Neural cell (in vitro differentiated cells): ENCODE data around the gene P2RY1. TPM values are rescaled to one million over a fixed set of nuclear protein-coding genes. Genes with fewer than 3 reads are reported as not detected.

Source experiments
- H2AFZ ChIP-seq: fragments of 200-600, 300-800 bp; sonication (generic), shearing (Covaris generic); 2 replicates; pipeline ENCODE4 v1.6.0; 2014; ENCODE audit warnings: low read depth, mild to moderate bottlenecking, antibody characterized with exemption, low read length, moderate library complexity
- H3F3A ChIP-seq: fragments of 200-600 bp; shearing (Covaris generic); 2 replicates; pipeline ENCODE4 v1.6.1; 2016; ENCODE audit warnings: mild to moderate bottlenecking, moderate library complexity, mixed read lengths, antibody characterized with exemption, low read length; ENCODE audit not compliant: insufficient read depth, poor library complexity, severe bottlenecking
- H3K27ac ChIP-seq: fragments of 200-600, 300-800 bp; sonication (generic), shearing (Covaris generic); 2 replicates; pipeline ENCODE4 v1.5.1; 2014; ENCODE audit warnings: mild to moderate bottlenecking, low read length, moderate library complexity
- H3K27me3 ChIP-seq: fragments of 300-800, 200-600 bp; sonication (generic), shearing (Covaris generic); 2 replicates; pipeline ENCODE4 v1.6.0; 2014; ENCODE audit warnings: mild to moderate bottlenecking, low read depth, low read length, moderate library complexity; ENCODE audit not compliant: insufficient read depth
- H3K36me3 ChIP-seq: fragments of 300-800, 200-600 bp; sonication (generic), shearing (Covaris generic); 2 replicates; pipeline ENCODE4 v1.5.1; 2014; ENCODE audit warnings: mild to moderate bottlenecking, antibody characterized with exemption, low read length, moderate library complexity; ENCODE audit not compliant: insufficient read depth
- H3K4me2 ChIP-seq: fragments of 300-800, 200-600 bp; sonication (generic), shearing (Covaris generic); 2 replicates; pipeline ENCODE4 v1.6.0; 2014; ENCODE audit warnings: mild to moderate bottlenecking, low read length
- H3K4me3 ChIP-seq: fragments of 300-800, 200-600 bp; sonication (generic), shearing (Covaris generic); 2 replicates; pipeline ENCODE4 v1.5.1; 2014; ENCODE audit warnings: mild to moderate bottlenecking, low read length, moderate library complexity
- H3K79me2 ChIP-seq: fragments of 200-600 bp; shearing (Covaris generic); replicated peaks from 2 replicates; pipeline ENCODE4 v1.6.0; 2014; ENCODE audit warnings: mild to moderate bottlenecking, low read length, moderate library complexity; ENCODE audit not compliant: insufficient read depth
- H3K9ac ChIP-seq: fragments of 300-800, 200-600 bp; sonication (generic), shearing (Covaris generic); 2 replicates; pipeline ENCODE4 v1.6.1; 2016; ENCODE audit warnings: mild to moderate bottlenecking, low read length, mixed read lengths
- H3K9me2 ChIP-seq: fragments of 200-600 bp; shearing (Covaris generic); 2 replicates; pipeline ENCODE4 v1.6.1; 2016; ENCODE audit warnings: mild to moderate bottlenecking, low read length, mixed read lengths; ENCODE audit not compliant: insufficient read depth
- H3K9me3 ChIP-seq: fragments of 200-600, 300-800 bp; sonication (generic), shearing (Covaris generic); 2 replicates; pipeline ENCODE4 v1.6.1; 2016; ENCODE audit warnings: mild to moderate bottlenecking, mixed run types, low read length, moderate library complexity, mixed read lengths
- H4K20me1 ChIP-seq: fragments of 200-600 bp; shearing (Covaris generic); 2 replicates; pipeline ENCODE4 v1.6.1; 2016; ENCODE audit warnings: mild to moderate bottlenecking, mixed run types; ENCODE audit not compliant: insufficient read depth
- CTCF ChIP-seq: fragments of 450-650 bp; IDR thresholded peaks from 2 replicates; pipeline ENCODE4 v1.5.1; 2014; ENCODE audit warnings: antibody characterized with exemption, mild to moderate bottlenecking, moderate library complexity; ENCODE audit not compliant: poor library complexity, severe bottlenecking
- EP300 ChIP-seq: fragments of 450-650 bp; conservative IDR thresholded peaks from 2 replicates; pipeline ENCODE4 v1.6.1; 2014; ENCODE audit warnings: antibody characterized with exemption, mild to moderate bottlenecking, moderate library complexity; ENCODE audit not compliant: poor library complexity, severe bottlenecking
- EZH2 ChIP-seq: fragments of 200-600, 300-800 bp; shearing (Covaris generic), sonication (generic); IDR thresholded peaks from 2 replicates; pipeline ENCODE4 v1.6.1; 2014; ENCODE audit warnings: antibody characterized with exemption, low read length, borderline replicate concordance, mild to moderate bottlenecking; ENCODE audit not compliant: insufficient read depth, poor library complexity, severe bottlenecking
- MXI1 ChIP-seq: fragments of 450-650 bp; conservative IDR thresholded peaks from 2 replicates; pipeline ENCODE4 v1.6.1; 2014; ENCODE audit warnings: antibody characterized with exemption, mild to moderate bottlenecking; ENCODE audit not compliant: poor library complexity, severe bottlenecking
- POLR2AphosphoS5 ChIP-seq: IDR thresholded peaks from 2 replicates; pipeline ENCODE4 v1.6.1; 2012
- RAD21 ChIP-seq: fragments of 450-650 bp; conservative IDR thresholded peaks from 2 replicates; pipeline ENCODE4 v1.6.1; 2014; ENCODE audit warnings: antibody characterized with exemption, mild to moderate bottlenecking, moderate library complexity
- REST ChIP-seq: IDR thresholded peaks from 2 replicates; pipeline ENCODE4 v1.6.1; 2012; ENCODE audit warnings: borderline replicate concordance
- SMC3 ChIP-seq: fragments of 450-650 bp; conservative IDR thresholded peaks from 2 replicates; pipeline ENCODE4 v1.6.1; 2014; ENCODE audit warnings: antibody characterized with exemption, mild to moderate bottlenecking, moderate library complexity; ENCODE audit not compliant: poor library complexity
- TAF1 ChIP-seq: IDR thresholded peaks from 2 replicates; pipeline ENCODE4 v1.6.1; 2012; ENCODE audit warnings: low read depth
- polyA plus RNA-seq: library from polyadenylated mRNA; depleted of rRNA; stranded (reverse); fragments of >200 nt; gene quantifications from 2 replicates; pipeline ENCODE4 v1.2.3, GENCODE V29; 2014

Gene P2RY1
- polyA plus RNA-seq, 1 donor from 2014 or later: 3.0 TPM

DNA sequence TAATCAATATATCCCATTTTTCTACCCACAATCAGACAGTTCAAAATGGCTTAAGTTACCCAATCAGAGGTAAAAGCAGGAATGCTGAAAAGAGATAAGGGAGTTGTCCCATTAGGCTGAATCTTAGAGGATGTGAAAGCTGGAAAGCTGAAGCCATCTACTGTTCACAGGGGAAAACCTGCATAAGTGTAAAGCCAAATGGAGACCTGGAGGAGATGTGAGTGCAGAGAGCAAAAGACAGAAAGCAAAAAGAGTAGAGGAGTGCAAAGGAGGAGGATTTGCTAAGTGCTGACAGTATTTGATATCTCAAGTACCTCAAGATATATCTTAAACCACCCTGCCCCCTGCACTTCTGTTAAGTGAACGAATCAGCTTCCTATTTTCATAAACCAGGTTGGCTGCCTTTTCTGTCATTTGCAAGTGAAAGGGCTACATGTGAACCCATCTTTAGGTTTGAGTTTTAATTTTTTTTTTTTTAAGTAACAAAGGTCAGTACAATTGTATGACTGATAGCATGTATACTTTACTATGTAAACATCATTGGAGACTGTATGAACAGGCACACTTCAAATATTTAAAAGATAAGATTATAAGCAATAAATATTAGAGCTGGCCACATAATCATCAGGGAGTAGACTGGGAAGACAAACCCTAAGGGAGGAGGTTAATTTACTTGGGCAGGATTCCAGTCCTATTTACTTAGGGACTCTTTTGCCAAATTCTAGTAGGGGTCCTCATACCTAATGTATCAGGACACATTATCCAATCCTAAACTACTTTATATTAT is 22.8 kb upstream of the P2RY1 start:
- no peak overlapping the region for H3K9ac ChIP-seq
- H3K79me2 ChIP-seq: no peaks in the 10 kb centered on the region
- no peak overlapping the region for H3K4me2 ChIP-seq
- H3F3A ChIP-seq: no peaks in the 10 kb centered on the region
- no peak overlapping the region for H3K4me3 ChIP-seq
- TF ChIP-seq EZH2 (no peak), POLR2AphosphoS5 (no peak), EP300 (no peak), RAD21 (no peak), TAF1 (no peak), REST (no peak), SMC3 (no peak), MXI1 (no peak)
- no peaks in the 10 kb centered on the region for H3K36me3 ChIP-seq
- H4K20me1 ChIP-seq: no peaks in the 10 kb centered on the region
- H3K27ac ChIP-seq: no peak overlapping the region
- no peak overlapping the region for H2AFZ ChIP-seq
- H3K9me2 ChIP-seq: no peaks in the 10 kb centered on the region
- H3K9me3 ChIP-seq: no peaks in the 10 kb centered on the region
- H3K27me3 ChIP-seq: no peaks in the 10 kb centered on the region

GRCh38 chr3:152817400-152817799 is 17.5 kb upstream of the P2RY1 start:
- TF ChIP-seq REST (no peak), EP300 (no peak), SMC3 (no peak), TAF1 (no peak), MXI1 (no peak), EZH2 (no peak), POLR2AphosphoS5 (no peak), RAD21 (no peak), CTCF (no peak)

More at GRCh38 chr3:152817400-152817799, 17.5 kb upstream of the P2RY1 start:
- Histone ChIP-seq H3K4me2 (no peak overlapping the region), H3K79me2 (no peaks in the 10 kb centered on the region), H3F3A (no peaks in the 10 kb centered on the region), H2AFZ (no peak overlapping the region), H3K27ac (no peak overlapping the region), H3K9me3 (no peaks in the 10 kb centered on the region), H3K9ac (no peak overlapping the region), H3K27me3 (no peaks in the 10 kb centered on the region), H3K36me3 (no peaks in the 10 kb centered on the region), H4K20me1 (no peaks in the 10 kb centered on the region), H3K4me3 (no peak overlapping the region), H3K9me2 (no peaks in the 10 kb centered on the region)
